H1 (cell line): Measurements from ENCODE around the gene USF1. TPM values are rescaled to one million over a fixed set of nuclear protein-coding genes. Genes with fewer than 3 reads are reported as not detected.

ENCODE experiments used
- CTCF ChIA-PET: fragments of 300-600 bp; sonication (Branson Sonifier 250); formaldehyde crosslinking; loops from one replicate; lab custom pipeline; 2021; ENCODE audit not compliant: partially characterized antibody; lab: Charles Lee
- POLR2A ChIA-PET: fragments of 300-600 bp; sonication (Branson Sonifier 250); formaldehyde crosslinking; loops from one replicate; lab custom pipeline; 2021; ENCODE audit warnings: inconsistent platforms; ENCODE audit not compliant: partially characterized antibody; lab: Charles Lee
- DNase-seq, 2 experiments: peaks; one replicate each; pipeline versions ENCODE4 v3.0.0 to v3.0.0-alpha.2; 2010 to 2022; ENCODE audit warnings: low spot score in 2 of 2, low read depth in 1 of 2, mixed read lengths in 1 of 2
- FAIRE-seq: peaks from 2 replicates; lab custom pipeline; 2011; peaks lifted over from hg19 to GRCh38; lab: Jason Lieb, UNC
- H2AFZ ChIP-seq: 2 replicates; pipeline ENCODE4 v1.8.1; 2012; ENCODE audit warnings: low read length, inconsistent platforms
- H2AK5ac ChIP-seq: 2 replicates; pipeline ENCODE4 v1.6.1; 2013; ENCODE audit warnings: low read depth, low read length
- H2BK120ac ChIP-seq: replicated peaks from 2 replicates; pipeline ENCODE3; 2013; ENCODE audit warnings: low read depth, low read length, inconsistent platforms
- H2BK12ac ChIP-seq: 2 replicates; pipeline ENCODE4 v1.6.1; 2013; ENCODE audit warnings: low read depth, low read length
- H2BK15ac ChIP-seq: 2 replicates; pipeline ENCODE4 v1.6.1; 2013; ENCODE audit warnings: low read length
- H2BK20ac ChIP-seq: 2 replicates; pipeline ENCODE4 v1.6.1; 2013; ENCODE audit warnings: low read length
- H2BK5ac ChIP-seq: 2 replicates; pipeline ENCODE4 v1.6.1; 2013; ENCODE audit warnings: low read depth, low read length
- H3K14ac ChIP-seq: 2 replicates; pipeline ENCODE4 v1.6.1; 2013; ENCODE audit warnings: inconsistent platforms; ENCODE audit not compliant: insufficient read length
- H3K18ac ChIP-seq: 2 replicates; pipeline ENCODE4 v1.6.1; 2013; ENCODE audit warnings: low read length; ENCODE audit errors: extremely low read depth
- H3K23ac ChIP-seq: 2 replicates; pipeline ENCODE4 v1.6.1; 2013; ENCODE audit warnings: inconsistent platforms; ENCODE audit not compliant: insufficient read length
- H3K23me2 ChIP-seq: 2 replicates; pipeline ENCODE4 v1.6.1; 2013; ENCODE audit warnings: low read depth, low read length
- H3K27ac ChIP-seq: 2 replicates; pipeline ENCODE4 v1.6.1; 2011; ENCODE audit warnings: low read depth, low read length, inconsistent platforms
- H3K27me3 ChIP-seq, 4 experiments: replicated peaks in 1 of 4; 1 replicate in 1 of 4; 2 replicates in 3 of 4; pipeline versions ENCODE4 v1.6.1 to v1.8.1; 2011 to 2013; ENCODE audit warnings: low read length in 3 of 4, mild to moderate bottlenecking in 3 of 4, inconsistent platforms in 2 of 4, mixed read lengths in 2 of 4, moderate library complexity in 1 of 4; ENCODE audit not compliant: control insufficient read depth in 3 of 4, insufficient read depth in 3 of 4; ENCODE audit errors: extremely low read depth in 1 of 4
- H3K36me3 ChIP-seq, 4 experiments: 2 replicates each; pipeline versions ENCODE4 v1.6.1 to v1.8.1; 2011 to 2013; ENCODE audit warnings: mild to moderate bottlenecking in 4 of 4, low read length in 3 of 4, moderate library complexity in 2 of 4, control low read depth in 1 of 4, inconsistent platforms in 1 of 4; ENCODE audit not compliant: insufficient read depth in 4 of 4, control insufficient read depth in 2 of 4
- H3K4ac ChIP-seq: replicated peaks from 2 replicates; pipeline ENCODE3; 2013; ENCODE audit warnings: low read length, low read depth, mixed read lengths, inconsistent platforms; ENCODE audit not compliant: insufficient read length
- H3K4me1 ChIP-seq, 4 experiments: replicated peaks in 1 of 4; 1 replicate in 1 of 4; 2 replicates in 3 of 4; pipeline versions ENCODE4 v1.6.1 to v1.8.1; 2011 to 2013; ENCODE audit warnings: low read length in 3 of 4, inconsistent platforms in 2 of 4, mixed read lengths in 1 of 4; ENCODE audit not compliant: insufficient read depth in 4 of 4, control insufficient read depth in 3 of 4
- H3K4me2 ChIP-seq, 2 experiments: 2 replicates each; pipeline versions ENCODE4 v1.6.1 to v1.8.1; 2011 to 2013; ENCODE audit warnings: low read depth in 2 of 2, low read length in 2 of 2, control low read depth in 1 of 2, inconsistent platforms in 1 of 2, mild to moderate bottlenecking in 1 of 2; ENCODE audit not compliant: insufficient read depth in 1 of 2
- H3K4me3 ChIP-seq, 4 experiments: fragments of 200-600, 300-600 bp in 1 of 4; sonication (generic), shearing (Covaris generic), sonication (Bioruptor Twin) in 1 of 4; 2 replicates each; pipeline versions ENCODE4 v1.5.1 to v1.8.1; 2011 to 2016; ENCODE audit warnings: low read length in 4 of 4, low read depth in 3 of 4, control low read depth in 2 of 4, inconsistent platforms in 2 of 4, mild to moderate bottlenecking in 2 of 4, mixed read lengths in 1 of 4, moderate library complexity in 1 of 4; ENCODE audit not compliant: insufficient read depth in 2 of 4; ENCODE audit errors: extremely low read depth in 1 of 4
- H3K56ac ChIP-seq: replicated peaks from 2 replicates; pipeline ENCODE3; 2013; ENCODE audit warnings: low read depth, mild to moderate bottlenecking, mixed read lengths, low read length, inconsistent platforms; ENCODE audit not compliant: insufficient read length
- H3K79me1 ChIP-seq: 2 replicates; pipeline ENCODE4 v1.6.1; 2013; ENCODE audit warnings: low read depth, low read length, control low read depth
- H3K79me2 ChIP-seq, 2 experiments: 2 replicates each; pipeline versions ENCODE4 v1.6.1 to v1.8.1; 2012 to 2013; ENCODE audit warnings: low read length in 2 of 2, mild to moderate bottlenecking in 2 of 2, inconsistent platforms in 1 of 2; ENCODE audit not compliant: insufficient read depth in 2 of 2, control insufficient read depth in 1 of 2
- H3K9ac ChIP-seq, 4 experiments: replicated peaks in 1 of 4; 1 replicate in 1 of 4; 2 replicates in 3 of 4; pipeline versions ENCODE4 v1.6.1 to v1.8.1; 2011 to 2013; ENCODE audit warnings: low read depth in 3 of 4, low read length in 3 of 4, control low read depth in 2 of 4, mild to moderate bottlenecking in 2 of 4, moderate library complexity in 2 of 4, inconsistent platforms in 1 of 4; ENCODE audit errors: extremely low read depth in 1 of 4
- H3K9me3 ChIP-seq, 2 experiments: 2 replicates each; pipeline versions ENCODE4 v1.6.1 to v1.8.1; 2012 to 2013; ENCODE audit warnings: mild to moderate bottlenecking in 2 of 2, moderate library complexity in 2 of 2, control low read depth in 1 of 2, inconsistent platforms in 1 of 2, low read depth in 1 of 2, low read length in 1 of 2, mixed read lengths in 1 of 2; ENCODE audit not compliant: insufficient read depth in 2 of 2
- H4K20me1 ChIP-seq, 2 experiments: replicated peaks in 1 of 2; 2 replicates each; pipeline versions ENCODE3 to v1.8.1; 2011 to 2013; ENCODE audit warnings: inconsistent platforms in 2 of 2, low read length in 2 of 2, mild to moderate bottlenecking in 1 of 2; ENCODE audit not compliant: insufficient read depth in 2 of 2, control insufficient read depth in 1 of 2
- H4K5ac ChIP-seq: 2 replicates; pipeline ENCODE4 v1.6.1; 2013; ENCODE audit warnings: low read length, low read depth, mixed read lengths, inconsistent platforms; ENCODE audit not compliant: insufficient read length
- H4K8ac ChIP-seq: 2 replicates; pipeline ENCODE4 v1.8.0; 2013; ENCODE audit warnings: mild to moderate bottlenecking, moderate library complexity, low read length, inconsistent platforms; ENCODE audit not compliant: insufficient read depth; ENCODE audit errors: extremely low read depth
- H4K91ac ChIP-seq: replicated peaks from 2 replicates; pipeline ENCODE3; 2013; ENCODE audit warnings: low read length, mixed read lengths, inconsistent platforms; ENCODE audit not compliant: insufficient read length
- CHD1 ChIP-seq: IDR thresholded peaks from 2 replicates; pipeline ENCODE4 v1.6.1; 2012; ENCODE audit warnings: low read depth, low read length, improper control_type of control experiment
- KDM5A ChIP-seq: fragments of 200-600 bp; IDR thresholded peaks from 2 replicates; pipeline ENCODE4 v1.7.1; 2012; ENCODE audit warnings: mild to moderate bottlenecking, low read length, inconsistent platforms, mixed read lengths
- NANOG ChIP-seq: IDR thresholded peaks from 2 replicates; pipeline ENCODE4 v1.6.1; 2011; ENCODE audit warnings: low read length, low read depth, mild to moderate bottlenecking, inconsistent platforms; ENCODE audit not compliant: insufficient read depth, poor library complexity, severe bottlenecking
- RXRA ChIP-seq: IDR thresholded peaks from 2 replicates; pipeline ENCODE4 v1.6.1; 2011; ENCODE audit warnings: low read depth, mild to moderate bottlenecking, low read length, moderate library complexity; ENCODE audit not compliant: insufficient read depth
- TBP ChIP-seq: IDR thresholded peaks from 2 replicates; pipeline ENCODE4 v1.6.1; 2011; ENCODE audit warnings: low read depth, low read length, improper control_type of control experiment
- YY1 ChIP-seq: IDR thresholded peaks from 2 replicates; pipeline ENCODE4 v1.6.1; 2011; ENCODE audit warnings: low read depth, mild to moderate bottlenecking, low read length
- WGBS, 2 experiments: shearing (Covaris generic) in 1 of 2; methylation state at CpG; one replicate each; pipeline versions ENCODE4 v1.1.6 to v1.1.7; 2013 to 2015; ENCODE audit warnings: low lambda C conversion rate in 2 of 2, mixed read lengths in 2 of 2, inconsistent platforms in 1 of 2, low coverage in 1 of 2, missing lambda C conversion rate in 1 of 2; ENCODE audit not compliant: insufficient replicate concordance in 2 of 2, insufficient coverage in 1 of 2, insufficient read length in 1 of 2; ENCODE audit errors: extremely low coverage in 1 of 2, missing lambda C conversion rate in 1 of 2; 5-methylcytosine and 5-hydroxymethylcytosine counted together
- polyA plus RNA-seq, 7 experiments: library from polyadenylated mRNA; depleted of rRNA in 3 of 7; stranded (reverse) in 5 of 7; unstranded in 2 of 7; fragments of >200 nt in 5 of 7; fragments of 200-250 nt in 2 of 7; gene quantifications; 1 replicate in 5 of 7; 2 replicates in 1 of 7; 4 replicates in 1 of 7; pipeline versions ENCODE4 v1.2.1 to v1.2.3, GENCODE V29; 2011 to 2013; ENCODE audit warnings: missing spikeins in 2 of 7, mixed read lengths in 2 of 7
- total RNA-seq: library from RNA; stranded (reverse); fragmentation: NEBNext Ultra II Directional; extraction: Animal tissue kit (Norgen Biotek cat#: 25700); gene quantifications from 2 replicates; pipeline ENCODE4 v1.2.1, GENCODE V29; 2021

USF1 gene
- total and polyA plus RNA-seq, 2 of the 8 experiments (the other 6 are each of a cell fraction or from before 2014, with no cell fraction given), result 45.7 to 68.9 TPM

DNA sequence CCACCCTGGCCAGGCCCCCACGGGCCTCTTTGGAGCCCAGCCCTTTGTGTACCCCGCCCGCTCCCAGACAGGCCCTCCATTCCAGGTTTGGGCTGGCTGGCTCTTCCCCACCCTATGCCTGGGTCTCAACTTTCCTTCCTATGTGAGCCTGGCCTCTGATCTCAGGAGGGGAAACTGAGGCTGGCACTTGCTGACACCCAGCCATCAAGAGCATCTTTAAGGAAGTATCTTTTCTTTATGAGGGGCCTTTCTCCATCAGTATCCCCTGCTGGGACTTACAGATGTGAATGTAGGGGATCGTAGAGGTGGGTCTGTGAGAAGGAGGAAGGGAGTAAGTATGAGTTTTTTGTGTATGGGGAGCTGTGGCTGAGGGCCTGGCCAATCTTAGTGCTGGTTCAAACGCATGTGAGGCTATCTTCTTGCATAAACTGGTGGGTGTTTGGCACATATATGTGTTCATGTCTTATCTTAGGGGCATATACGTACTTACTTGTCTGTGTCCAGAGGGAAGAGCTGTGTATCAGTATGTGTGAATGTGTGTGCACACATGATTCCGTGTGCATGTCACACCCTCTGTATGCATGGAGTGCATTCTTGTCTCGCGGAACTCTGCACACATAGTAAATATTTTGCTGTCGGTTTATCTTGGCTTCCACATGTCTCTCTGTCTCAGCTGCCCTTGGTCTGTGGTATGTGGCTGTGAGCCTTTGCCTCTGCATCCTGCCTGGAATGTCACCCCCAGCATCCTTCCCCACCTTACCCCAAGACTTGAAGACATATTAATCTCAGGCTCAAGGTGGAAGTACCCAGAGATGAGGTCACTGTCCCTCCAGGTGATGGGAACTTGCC lies 38.2 kb upstream of the USF1 start:
- no peak for TF ChIP-seq KDM5A
- TF ChIP-seq NANOG, result no peak
- no peak for TF ChIP-seq TBP
- TF ChIP-seq CHD1, result no peak
- TF ChIP-seq RXRA, result no peak
- TF ChIP-seq YY1, result no peak
- no peak overlapping the region for H4K91ac ChIP-seq
- H2BK12ac ChIP-seq, result no peak overlapping the region
- H3K4me1 ChIP-seq, result peaks cover 0 to 6% (median 0%) of the 10 kb centered on the region in 4 experiments; a peak in 4 of 7 replicates
- ChIA-PET POLR2A (interaction anchor here (1.4 to 1.9 kb wide), 3 partner anchors 10 to 14 kb away, joined by 4 to 7 read pairs (median 5); partner anchors contain the start of genes ARHGAP30 and KLHDC9), CTCF (interaction anchor here (1.1 to 17.8 kb wide), 6 partner anchors 12 to 42 kb away, joined by 3 to 282 read pairs (median 50); partner anchors contain the start of genes ARHGAP30 and KLHDC9)
- H2BK5ac ChIP-seq, result no peak overlapping the region
- no peak overlapping the region for H3K4me3 ChIP-seq
- no peak overlapping the region for H3K4me2 ChIP-seq
- no peak for DNase-seq
- H4K5ac ChIP-seq, result no peak overlapping the region
- H3K14ac ChIP-seq, result no peak overlapping the region
- no peaks in the 10 kb centered on the region for H3K36me3 ChIP-seq
- no peak overlapping the region for H2BK15ac ChIP-seq
- H3K27ac ChIP-seq, result no peak overlapping the region
- WGBS, 2 experiments, result 87% methylated on average over 9 of the region's 10 CpGs; no CpG with 5 or more reads in 1 of the 2 experiments
- H3K79me1 ChIP-seq, result no peaks in the 10 kb centered on the region
- H3K18ac ChIP-seq, result no peak overlapping the region
- peaks cover under 1% of the 10 kb centered on the region; the same call in 1 of the 2 replicates for H3K23me2 ChIP-seq
- H4K8ac ChIP-seq, result no peak overlapping the region
- H2BK20ac ChIP-seq, result no peak overlapping the region
- H3K23ac ChIP-seq, result no peak overlapping the region
- no peak overlapping the region for H2BK120ac ChIP-seq
- no peak overlapping the region for H3K4ac ChIP-seq
- H3K27me3 ChIP-seq, result no peaks in the 10 kb centered on the region
- no peak overlapping the region for H3K9ac ChIP-seq
- H2AK5ac ChIP-seq, result no peak overlapping the region
- H4K20me1 ChIP-seq, result no peaks in the 10 kb centered on the region
- H3K79me2 ChIP-seq, result no peaks in the 10 kb centered on the region
- no peak overlapping the region for H3K56ac ChIP-seq
- no peak for FAIRE-seq
- no peaks in the 10 kb centered on the region for H3K9me3 ChIP-seq
- H2AFZ ChIP-seq, result no peak overlapping the region
